Small intestine (tissue), 7 donors: ENCODE data around the gene CTCFL. TPM values are rescaled to one million over a fixed set of nuclear protein-coding genes. Genes with fewer than 3 reads are reported as not detected.

Source experiments
- DNase-seq, 2 donors: peaks; one replicate each; pipeline versions ENCODE4 v3.0.0 to v3.0.0-alpha.2; 2013
- FAIRE-seq: peaks from 2 replicates; lab custom pipeline; 2012; peaks lifted over from hg19 to GRCh38; lab: Jason Lieb, UNC
- H3K27ac ChIP-seq, 3 donors: one replicate each; pipeline ENCODE4 v1.5.1; 2013; ENCODE audit warnings: low read length in 2 of 3, mild to moderate bottlenecking in 2 of 3, control low read depth in 1 of 3, inconsistent platforms in 1 of 3, low read depth in 1 of 3, moderate library complexity in 1 of 3
- H3K27me3 ChIP-seq, 3 donors: one replicate each; pipeline ENCODE4 v1.6.1; 2013; ENCODE audit warnings: low read length in 3 of 3, inconsistent platforms in 1 of 3; ENCODE audit not compliant: control insufficient read depth in 3 of 3, insufficient read depth in 3 of 3
- H3K36me3 ChIP-seq, 3 donors: one replicate each; pipeline ENCODE4 v1.6.1; 2013; ENCODE audit warnings: low read length in 3 of 3, inconsistent platforms in 1 of 3, low read depth in 1 of 3, mild to moderate bottlenecking in 1 of 3, moderate library complexity in 1 of 3; ENCODE audit not compliant: control insufficient read depth in 3 of 3, insufficient read depth in 2 of 3
- H3K4me1 ChIP-seq, 3 donors: one replicate each; pipeline ENCODE4 v1.6.1; 2013; ENCODE audit warnings: low read length in 2 of 3, inconsistent platforms in 1 of 3, low read depth in 1 of 3, mild to moderate bottlenecking in 1 of 3, moderate library complexity in 1 of 3; ENCODE audit not compliant: control insufficient read depth in 3 of 3, insufficient read depth in 2 of 3
- H3K4me3 ChIP-seq, 3 donors: one replicate each; pipeline ENCODE4 v1.5.1; 2013; ENCODE audit warnings: low read length in 3 of 3, control low read depth in 1 of 3, inconsistent platforms in 1 of 3, low read depth in 1 of 3, mild to moderate bottlenecking in 1 of 3, moderate library complexity in 1 of 3
- H3K9me3 ChIP-seq, 2 donors: one replicate each; pipeline ENCODE4 v1.6.1; 2013; ENCODE audit warnings: low read depth in 1 of 2, low read length in 1 of 2; ENCODE audit not compliant: control insufficient read depth in 2 of 2, insufficient read depth in 1 of 2
- WGBS, 3 donors: extraction: QIAGEN DNeasy Blood & Tissue Kit; methylation state at CpG; one replicate each; pipeline ENCODE4 v1.1.7; 2013; 5-methylcytosine and 5-hydroxymethylcytosine counted together
- polyA plus RNA-seq, 4 donors: library from polyadenylated mRNA; stranded (reverse) in 3 of 4; unstranded in 1 of 4; fragments of 200-250 nt in 3 of 4; fragments of 120-200 nt in 1 of 4; gene quantifications; one replicate each; pipeline versions ENCODE4 v1.2.1 to v1.2.3, GENCODE V29; 2013
- donor health status: healthy with polysubstance abuse.
- donor health status: control.
- donor health status: control.
- donor health status: Bipolar disorder and iron deficiency.
- donor health status: healthy.

CTCFL gene
- polyA plus RNA-seq, 4 donors: 0.03 TPM; not detected in 2

DNA sequence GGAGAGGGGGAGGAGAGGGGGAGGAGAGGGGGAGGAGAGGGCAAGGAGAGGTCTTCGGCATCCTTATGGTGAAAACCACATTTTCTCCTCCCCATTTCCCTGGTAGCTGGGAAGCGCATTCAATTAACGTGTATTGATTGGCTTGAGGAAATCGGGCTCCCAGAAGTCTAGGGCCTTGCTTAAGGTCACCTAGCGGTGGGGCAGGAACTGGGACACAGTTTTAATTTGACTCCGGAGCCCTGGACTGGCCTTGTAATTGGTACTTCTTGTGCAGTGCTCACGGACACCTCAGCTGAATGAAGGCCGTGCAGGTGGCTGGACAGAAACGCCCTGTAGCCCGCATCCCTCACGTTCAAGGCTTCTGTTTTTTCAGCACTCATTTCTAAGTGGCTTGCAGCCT lies 42.8 kb downstream of the CTCFL start:
- Histone ChIP-seq H3K36me3 (no peaks in the 10 kb centered on the region), H3K27me3 (peaks cover 0 to 3% (median 0%) of the 10 kb centered on the region in 3 donors), H3K27ac (no peak overlapping the region), H3K4me3 (no peak overlapping the region), H3K4me1 (no peaks in the 10 kb centered on the region), H3K9me3 (no peaks in the 10 kb centered on the region)
- DNase-seq (no peak), FAIRE-seq (no peak)
- 65 to 76% (median 73%) methylated on average over 11 of the region's 11 CpGs for WGBS, 3 donors

DNA sequence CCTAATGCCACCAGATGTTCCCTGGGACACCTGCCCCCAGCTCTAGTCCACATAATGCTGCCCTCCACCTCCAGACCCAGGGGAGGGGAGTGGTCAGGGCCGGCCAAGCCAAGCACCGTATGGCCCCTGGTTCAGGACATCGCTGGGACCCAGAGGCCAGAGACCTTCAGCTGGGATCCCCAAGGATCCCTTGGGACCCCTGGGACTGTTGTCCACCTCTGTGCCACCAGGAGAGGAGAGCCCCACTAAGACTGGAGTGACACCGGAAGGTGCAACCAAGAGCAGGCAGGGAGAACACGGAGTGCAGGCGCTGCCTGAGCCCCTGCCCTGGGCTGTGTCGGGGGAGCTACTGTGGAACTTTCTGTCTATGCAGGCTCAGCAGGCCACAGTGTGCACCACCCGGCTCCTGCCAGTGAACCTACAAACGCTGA lies 43.6 kb downstream of the CTCFL start:
- H3K4me1 ChIP-seq: no peaks in the 10 kb centered on the region
- H3K36me3 ChIP-seq: no peaks in the 10 kb centered on the region
- no peak overlapping the region for H3K4me3 ChIP-seq
- H3K27ac ChIP-seq: peak overlapping the region in 1 of 3 donors; percentile 33
- FAIRE-seq: no peak
- 66 to 85% (median 66%) methylated on average over 8 to 9 of the region's 9 CpGs for WGBS, 3 donors
- no peaks in the 10 kb centered on the region for H3K9me3 ChIP-seq
- DNase-seq: no peak
- peaks cover 0 to 3% (median 0%) of the 10 kb centered on the region in 3 donors for H3K27me3 ChIP-seq

DNA sequence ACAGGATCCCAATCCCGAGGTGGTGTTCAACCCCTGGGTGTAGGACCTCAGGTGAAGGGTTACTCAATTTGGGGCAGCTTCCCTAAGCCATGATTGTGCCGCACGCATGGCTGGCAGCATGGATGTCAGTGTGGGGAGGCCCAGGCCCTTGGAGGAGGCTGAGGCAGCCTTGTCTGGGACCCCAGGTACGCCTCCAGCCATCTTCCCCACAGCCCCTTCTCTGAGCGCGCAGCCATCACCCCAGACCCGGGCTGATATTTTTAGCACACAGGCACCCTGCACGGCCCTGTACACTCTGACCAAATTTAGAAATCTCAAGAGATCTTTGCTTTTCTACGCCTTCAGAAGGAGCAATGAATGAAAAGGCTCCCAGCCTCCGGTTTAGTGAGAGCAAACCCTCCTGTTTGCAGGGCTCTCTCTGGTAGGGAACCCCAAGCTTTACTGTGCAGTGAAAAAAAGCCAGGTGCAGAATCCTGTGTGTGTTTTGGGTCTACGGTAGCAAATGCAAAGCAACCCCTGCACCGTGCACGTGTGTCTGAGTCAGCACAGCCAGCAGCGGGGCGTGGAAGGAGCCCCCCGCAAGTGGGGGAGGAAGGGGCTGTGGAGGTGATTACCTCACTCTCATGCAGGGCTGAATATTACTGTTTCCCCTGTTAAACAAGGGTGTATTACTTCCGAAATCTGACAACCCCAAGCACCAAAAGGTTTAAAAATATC lies 44.3 kb downstream of the CTCFL start:
- DNase-seq: no peak
- no peak for FAIRE-seq
- peak overlapping the region in 1 of 3 donors; percentile 33 for H3K27ac ChIP-seq

DNA sequence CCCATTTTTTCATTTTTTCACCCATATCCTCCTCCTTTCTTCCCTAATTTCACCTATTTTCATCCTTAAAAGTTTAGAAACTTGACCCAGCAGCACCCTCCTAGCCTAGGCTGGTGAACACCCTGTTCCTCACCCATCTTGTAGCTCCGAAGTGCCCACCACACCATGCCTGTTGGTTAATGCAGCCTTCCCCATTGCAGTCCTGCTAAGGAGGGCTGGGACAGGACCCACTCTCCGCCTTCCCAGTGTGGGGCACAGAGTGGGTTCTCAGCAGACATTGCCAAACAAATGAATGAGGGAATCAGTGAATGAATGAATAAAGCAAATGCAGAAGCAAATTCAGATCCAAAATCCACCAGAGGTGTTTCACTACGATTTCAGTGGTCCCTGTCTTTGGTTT lies 45.7 kb downstream of the CTCFL start:
- Histone ChIP-seq H3K9me3 (peaks cover 0 to 2% of the 10 kb centered on the region in 2 donors), H3K36me3 (no peaks in the 10 kb centered on the region), H3K4me3 (no peak overlapping the region), H3K27ac (no peak overlapping the region), H3K27me3 (peaks cover 0 to 3% (median 0%) of the 10 kb centered on the region in 3 donors), H3K4me1 (no peaks in the 10 kb centered on the region)
- no peak for FAIRE-seq
- no peak for DNase-seq
- 81 to 94% (median 89%) methylated on average over 3 of the region's 3 CpGs for WGBS, 3 donors

More for the DNA sequence above, 44.3 kb downstream of the CTCFL start:
- Histone ChIP-seq H3K4me3 (no peak overlapping the region), H3K27me3 (peaks cover 0 to 3% (median 0%) of the 10 kb centered on the region in 3 donors), H3K9me3 (peaks cover 0 to under 1% of the 10 kb centered on the region in 2 donors), H3K4me1 (no peaks in the 10 kb centered on the region), H3K36me3 (no peaks in the 10 kb centered on the region)
- 53 to 70% (median 57%) methylated on average over 17 of the region's 17 CpGs for WGBS, 3 donors

DNA sequence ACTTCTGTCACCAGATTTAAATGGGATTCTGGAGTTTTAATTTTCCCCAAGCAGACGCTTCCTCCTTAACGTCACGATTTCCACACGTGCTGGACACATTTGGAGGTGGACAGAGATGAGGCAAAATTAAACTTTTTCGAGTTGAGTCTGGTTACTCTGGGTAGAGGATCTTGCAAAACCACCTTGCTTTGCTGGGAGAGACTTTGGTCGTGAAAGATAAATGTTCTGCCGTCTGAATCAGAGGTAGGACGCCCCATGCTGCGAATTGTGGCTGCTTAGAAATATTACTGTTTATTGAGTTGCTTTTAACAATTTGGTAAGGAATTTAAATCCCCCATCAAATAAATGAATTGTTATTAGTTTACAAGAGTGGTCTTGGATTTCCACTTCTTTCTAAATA lies 46.8 kb downstream of the CTCFL start:
- H3K27me3 ChIP-seq: peaks cover 0 to 3% (median 0%) of the 10 kb centered on the region in 3 donors
- H3K4me1 ChIP-seq: no peaks in the 10 kb centered on the region
- peaks cover 0 to 2% of the 10 kb centered on the region in 2 donors for H3K9me3 ChIP-seq
- no peak overlapping the region for H3K4me3 ChIP-seq
- FAIRE-seq (no peak), DNase-seq (no peak)
- WGBS, 3 donors: 43 to 62% (median 50%) methylated on average over 9 of the region's 9 CpGs
- no peaks in the 10 kb centered on the region for H3K36me3 ChIP-seq
- H3K27ac ChIP-seq: no peak overlapping the region

DNA sequence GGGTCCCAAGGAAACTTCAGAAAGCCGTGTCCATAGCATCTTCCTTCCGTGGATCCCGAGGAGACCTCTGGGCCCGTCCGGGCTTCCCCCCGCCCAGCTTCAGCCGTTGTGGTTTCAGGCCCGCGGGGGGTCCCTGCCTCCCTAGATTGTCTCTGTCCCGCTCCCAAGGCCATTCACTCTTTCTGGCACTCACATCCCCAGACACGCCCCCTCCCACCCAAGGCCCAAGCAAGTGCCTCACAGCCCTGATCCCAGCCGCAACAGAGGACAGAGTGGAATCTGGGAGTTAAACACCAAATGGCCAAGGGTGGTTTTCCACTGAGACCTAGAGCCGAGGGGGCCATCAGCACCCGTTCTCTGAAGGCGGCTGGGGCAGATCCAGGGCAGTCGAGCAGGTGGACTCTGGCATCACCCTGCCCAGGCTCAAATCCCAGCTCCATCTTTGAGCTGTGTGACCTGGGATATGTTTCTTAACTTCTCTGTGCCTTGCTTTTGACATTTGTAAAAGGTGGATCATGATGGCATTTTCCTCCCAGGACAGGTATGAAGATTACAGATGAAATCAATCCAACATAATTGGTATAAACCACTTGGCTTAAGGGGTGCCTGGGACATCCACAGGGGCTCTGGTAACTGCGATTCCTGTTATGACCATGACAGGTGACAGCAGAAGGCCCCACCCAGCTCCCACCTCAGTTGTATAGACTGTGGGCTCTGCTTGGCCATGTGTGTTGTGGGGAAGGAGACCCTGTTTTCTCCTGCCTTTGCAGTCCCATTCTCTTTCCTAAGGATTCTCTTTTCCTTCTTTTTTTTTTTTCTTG lies 48.1 kb downstream of the CTCFL start:
- DNase-seq: no peak
- H3K4me1 ChIP-seq: no peaks in the 10 kb centered on the region

DNA sequence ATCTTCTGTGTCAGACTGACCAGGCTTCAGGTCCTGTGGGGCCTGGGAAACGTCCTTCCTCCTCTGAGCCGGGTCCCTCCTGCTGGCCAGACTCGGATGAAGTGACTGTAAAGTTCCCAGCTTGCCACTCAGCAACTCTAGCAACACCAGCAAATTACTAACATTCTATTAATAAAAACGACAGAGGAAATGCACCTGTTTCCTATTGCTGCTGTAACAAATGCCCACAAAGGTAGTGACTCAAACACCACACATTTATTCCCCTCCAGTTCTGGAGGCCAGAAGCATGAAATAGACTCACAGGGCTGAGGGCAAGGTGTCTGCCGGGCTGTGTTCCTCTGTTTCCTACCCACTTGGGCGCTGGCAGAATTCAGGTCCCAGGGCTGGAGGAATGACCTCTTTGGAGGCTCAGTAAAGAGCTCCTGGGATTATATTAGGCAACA lies 48.8 kb downstream of the CTCFL start:
- Histone ChIP-seq H3K27ac (no peak overlapping the region), H3K9me3 (peaks cover 0 to 2% of the 10 kb centered on the region in 2 donors), H3K27me3 (peaks cover 0 to 3% (median 0%) of the 10 kb centered on the region in 3 donors), H3K36me3 (no peaks in the 10 kb centered on the region), H3K4me3 (no peak overlapping the region), H3K4me1 (no peaks in the 10 kb centered on the region)
- WGBS, 3 donors: 35 to 43% (median 39%) methylated on average over 6 of the region's 6 CpGs
- FAIRE-seq (no peak), DNase-seq (no peak)

More for the DNA sequence above, 48.1 kb downstream of the CTCFL start:
- no peaks in the 10 kb centered on the region for H3K36me3 ChIP-seq
- H3K27ac ChIP-seq: no peak overlapping the region
- FAIRE-seq: no peak
- 60 to 68% (median 67%) methylated on average over 17 of the region's 17 CpGs for WGBS, 3 donors
- H3K27me3 ChIP-seq: peaks cover 0 to 3% (median 0%) of the 10 kb centered on the region in 3 donors
- no peak overlapping the region for H3K4me3 ChIP-seq
- H3K9me3 ChIP-seq: peaks cover 0 to 2% of the 10 kb centered on the region in 2 donors

DNA sequence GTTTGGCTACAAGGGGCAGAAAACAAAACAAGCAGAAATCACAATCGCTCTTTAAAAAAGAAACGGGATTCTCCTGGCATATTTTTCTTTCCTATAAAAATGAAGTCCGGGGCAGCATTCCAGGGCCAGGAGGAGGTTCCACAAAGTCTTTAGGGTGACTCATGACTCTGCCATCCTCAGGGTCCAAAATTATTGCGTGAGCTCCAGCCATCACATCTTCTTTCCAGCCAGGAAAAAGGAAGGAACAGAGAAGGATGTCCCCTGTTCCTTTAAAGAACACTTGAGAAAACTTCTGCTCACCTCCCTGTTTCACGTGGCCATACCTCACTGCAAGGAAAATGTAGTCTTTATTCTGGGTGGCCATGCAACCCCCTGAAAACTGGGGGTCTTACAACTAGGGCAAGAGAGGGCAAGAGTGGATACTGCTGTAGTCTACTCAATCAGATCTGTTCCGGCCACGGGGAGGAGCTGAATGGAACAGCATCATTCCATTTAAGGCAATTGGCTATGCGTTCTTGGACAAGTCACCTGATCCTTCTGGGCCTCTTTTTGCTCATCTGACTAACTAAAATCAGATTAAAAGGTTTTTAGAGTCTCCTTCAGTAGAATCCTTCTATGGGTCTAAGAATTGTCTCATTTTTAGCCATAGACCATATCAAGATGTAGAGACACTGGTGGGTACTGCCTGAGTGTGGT lies 49.4 kb downstream of the CTCFL start:
- H3K4me1 ChIP-seq: no peaks in the 10 kb centered on the region
- DNase-seq (no peak), FAIRE-seq (no peak)
- WGBS, 3 donors: 83 to 84% (median 83%) methylated on average over 8 of the region's 8 CpGs
- no peaks in the 10 kb centered on the region for H3K36me3 ChIP-seq
- no peak overlapping the region for H3K4me3 ChIP-seq
- H3K27ac ChIP-seq: no peak overlapping the region
- H3K9me3 ChIP-seq: peaks cover 0 to 2% of the 10 kb centered on the region in 2 donors
- peaks cover 0 to 3% (median 0%) of the 10 kb centered on the region in 3 donors for H3K27me3 ChIP-seq
